GM12872 (cell line): ENCODE results near the gene SLC24A5.

Source experiments
- TF ChIP-seq, protein P1 (sequence below): IDR thresholded peaks from 3 replicates; pipeline ENCODE4 v1.5.1; 2011; ENCODE audit warnings: low read depth, mild to moderate bottlenecking, low read length, moderate library complexity; ENCODE audit not compliant: insufficient read depth

The SLC24A5 gene

DNA sequence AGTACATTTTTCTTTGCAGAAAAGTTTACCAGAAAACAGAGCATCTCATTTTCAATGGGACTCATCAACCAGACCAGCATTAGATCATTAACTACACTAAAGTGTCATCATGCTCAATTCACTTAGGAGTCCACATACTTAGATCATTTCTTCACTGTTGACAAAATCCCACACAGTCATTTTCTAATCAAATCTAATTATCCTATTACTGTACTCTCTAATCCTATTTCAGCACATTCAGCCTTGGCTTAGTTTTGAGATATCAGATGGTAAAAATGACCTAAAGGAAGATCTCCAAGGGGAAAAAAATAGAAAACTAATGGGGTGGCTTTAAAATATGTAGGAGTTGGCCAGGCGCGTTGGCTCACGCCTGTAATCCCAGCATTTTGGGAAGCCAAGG, 65.5 kb downstream of the SLC24A5 start:
- TF ChIP-seq, protein P1, sequence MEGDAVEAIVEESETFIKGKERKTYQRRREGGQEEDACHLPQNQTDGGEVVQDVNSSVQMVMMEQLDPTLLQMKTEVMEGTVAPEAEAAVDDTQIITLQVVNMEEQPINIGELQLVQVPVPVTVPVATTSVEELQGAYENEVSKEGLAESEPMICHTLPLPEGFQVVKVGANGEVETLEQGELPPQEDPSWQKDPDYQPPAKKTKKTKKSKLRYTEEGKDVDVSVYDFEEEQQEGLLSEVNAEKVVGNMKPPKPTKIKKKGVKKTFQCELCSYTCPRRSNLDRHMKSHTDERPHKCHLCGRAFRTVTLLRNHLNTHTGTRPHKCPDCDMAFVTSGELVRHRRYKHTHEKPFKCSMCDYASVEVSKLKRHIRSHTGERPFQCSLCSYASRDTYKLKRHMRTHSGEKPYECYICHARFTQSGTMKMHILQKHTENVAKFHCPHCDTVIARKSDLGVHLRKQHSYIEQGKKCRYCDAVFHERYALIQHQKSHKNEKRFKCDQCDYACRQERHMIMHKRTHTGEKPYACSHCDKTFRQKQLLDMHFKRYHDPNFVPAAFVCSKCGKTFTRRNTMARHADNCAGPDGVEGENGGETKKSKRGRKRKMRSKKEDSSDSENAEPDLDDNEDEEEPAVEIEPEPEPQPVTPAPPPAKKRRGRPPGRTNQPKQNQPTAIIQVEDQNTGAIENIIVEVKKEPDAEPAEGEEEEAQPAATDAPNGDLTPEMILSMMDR: no peak

DNA sequence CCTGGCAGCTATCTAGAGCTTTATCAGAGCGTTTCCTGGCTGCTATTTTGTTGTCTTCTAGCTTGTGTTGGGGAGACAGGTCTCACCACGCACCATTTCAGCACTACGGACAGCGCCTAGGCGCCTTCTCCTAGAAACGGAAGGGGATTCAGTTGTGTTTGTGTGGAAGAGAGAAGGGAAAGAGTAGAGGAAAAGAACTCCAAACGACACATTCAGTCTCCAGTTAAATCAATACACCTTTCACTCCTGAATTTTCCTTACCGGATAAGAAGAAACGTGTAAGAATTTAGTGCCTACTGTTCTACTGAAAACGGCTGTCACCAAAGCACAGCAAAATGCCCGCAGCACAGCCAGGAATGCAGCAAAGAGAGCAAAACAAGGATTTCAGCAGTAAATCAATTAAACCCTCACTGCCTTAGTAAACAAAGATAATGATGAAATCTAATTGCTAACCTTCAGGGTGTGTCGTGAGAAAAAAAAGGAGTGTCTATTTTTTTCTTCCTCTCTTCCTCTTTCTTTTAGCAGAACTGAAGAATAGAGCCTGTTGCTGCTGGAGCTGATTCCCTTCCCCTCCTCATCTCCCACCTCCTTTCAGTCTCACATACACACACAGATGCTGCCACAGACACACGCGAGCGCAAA, 70.3 kb downstream of the SLC24A5 start:
- TF ChIP-seq, protein P1: no peak

DNA sequence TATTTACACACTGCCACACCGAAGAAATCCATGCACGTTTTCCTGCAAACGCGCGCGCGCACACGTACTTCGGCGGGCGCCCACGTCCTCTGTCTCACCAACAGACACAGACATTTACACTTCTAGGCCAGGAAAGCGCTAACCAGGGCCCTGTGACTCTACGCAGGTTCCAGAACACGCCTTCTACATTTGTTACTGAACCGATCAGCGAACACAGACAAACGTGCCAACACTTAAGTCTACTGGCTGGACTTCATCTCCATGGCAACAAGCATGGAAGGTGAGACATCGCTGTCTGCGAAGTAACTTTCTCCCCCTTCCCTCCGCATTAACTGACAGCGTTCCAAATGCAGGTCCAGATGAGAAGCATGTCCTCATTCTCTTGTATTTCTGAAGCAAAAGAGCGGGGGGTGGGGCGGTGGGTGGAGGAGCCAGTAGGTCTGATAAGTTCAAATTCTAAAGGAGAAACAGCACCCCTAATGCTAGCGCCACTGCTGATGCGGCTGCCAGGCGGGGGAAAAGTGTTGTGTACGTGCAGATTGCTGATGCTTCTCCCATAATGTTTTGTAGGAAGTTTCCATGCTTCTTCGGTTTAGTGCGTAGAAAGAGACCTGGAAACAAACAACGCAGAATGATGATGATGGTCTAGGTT, 70.9 kb downstream of the SLC24A5 start, which contains the start of gene CTXN2:
CTXN2 (plus strand) TSS at position 92 of the 652 bp plus-strand sequence. CDS start 9,636 bp downstream, outside the sequence.
- TF ChIP-seq, protein P1: no peak
